ENCODE data around the gene SOD3. TPM values are rescaled to one million over a fixed set of nuclear protein-coding genes. Genes with fewer than 3 reads are reported as not detected.

SOD3 gene
- total and polyA plus RNA-seq, 2 of the 8 experiments (the other 6 are each of a cell fraction or from before 2014, with no cell fraction given): 4.9 TPM

DNA sequence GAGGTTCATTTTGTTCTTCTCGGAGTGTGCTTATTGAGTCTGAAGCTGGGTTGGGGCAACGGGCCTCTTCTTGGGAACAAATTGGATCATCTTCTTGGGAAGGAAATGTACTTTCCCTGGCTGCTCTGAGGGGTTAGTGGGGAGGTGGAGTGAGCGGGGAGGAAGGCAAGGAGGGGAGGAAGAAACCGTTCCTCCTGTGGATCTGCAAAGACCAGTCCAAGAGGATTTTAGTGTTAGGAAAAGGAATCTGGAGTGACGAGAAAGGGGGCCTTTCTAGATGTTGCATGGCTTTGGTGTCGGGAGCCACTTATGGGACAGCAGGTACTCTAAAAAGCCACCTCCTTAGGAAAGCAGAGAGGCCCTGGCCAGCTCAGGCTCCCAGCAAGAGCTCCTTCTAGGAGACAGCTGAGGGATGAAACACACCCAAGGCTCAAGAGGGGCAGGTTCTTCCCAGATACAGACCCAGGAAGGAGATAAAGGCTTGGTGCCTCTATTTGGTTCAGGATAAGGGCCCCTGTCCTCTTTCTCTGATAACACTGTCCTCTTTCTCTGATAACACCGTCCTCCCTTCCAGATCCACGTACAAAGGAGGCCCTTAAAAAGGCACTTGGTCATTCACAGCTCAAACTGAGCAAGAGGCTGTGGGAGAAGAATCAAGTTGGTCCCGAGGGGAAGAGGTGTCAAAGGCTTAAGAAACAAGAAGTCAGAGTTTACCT, 451 bp downstream of the SOD3 start:
- no peak overlapping the region for H3K27ac ChIP-seq (ENCODE audit: low read depth, low read length)
- H4K8ac ChIP-seq (ENCODE audit: extremely low read depth, insufficient read depth, low read length): no peak overlapping the region
- CTCF ChIA-PET (ENCODE audit: partially characterized antibody): interaction anchor here (0.7 to 4.5 kb wide), 6 partner anchors 13 to 120 kb away, joined by 3 to 29 read pairs (median 3); no protein-coding TSS in a partner anchor

More for the DNA sequence above, 451 bp downstream of the SOD3 start:
- H3K36me3 ChIP-seq (ENCODE audit: control insufficient read depth in 2 of 4, insufficient read depth in 4 of 4, low read length in 3 of 4): peaks cover 0 to 6% (median 0%) of the 10 kb centered on the region in 4 experiments; a peak in 1 of 8 replicates
- H2AK5ac ChIP-seq (ENCODE audit: low read depth, low read length): no peak overlapping the region
- H3K4ac ChIP-seq (replicated peaks; ENCODE audit: insufficient read length, low read depth, low read length): no peak overlapping the region
- H3K23ac ChIP-seq (ENCODE audit: insufficient read length): no peak overlapping the region
- DNase-seq (ENCODE audit: low read depth in 1 of 2, low spot score in 2 of 2) (no peak), FAIRE-seq (peak; percentile 7)
- H4K20me1 ChIP-seq (replicated peaks in 1 of 2; ENCODE audit: control insufficient read depth in 1 of 2, insufficient read depth in 2 of 2, low read length in 2 of 2): no peaks in the 10 kb centered on the region
- peak overlapping the region; percentile 79; the same call in 1 of the 2 replicates for H3K18ac ChIP-seq (ENCODE audit: extremely low read depth, low read length)
- peak overlapping the region; percentile 95 for H2AFZ ChIP-seq (ENCODE audit: low read length)
- no peak overlapping the region; the same call in 1 of the 2 replicates for H2BK15ac ChIP-seq (ENCODE audit: low read length)
- H3K79me2 ChIP-seq (ENCODE audit: control insufficient read depth in 1 of 2, insufficient read depth in 2 of 2, low read length in 2 of 2): no peaks in the 10 kb centered on the region
- peaks cover 14% of the 10 kb centered on the region; the same call in 1 of the 2 replicates for H3K23me2 ChIP-seq (ENCODE audit: low read depth, low read length)
- peaks cover 1 to 18% (median 12%) of the 10 kb centered on the region in 4 experiments for H3K4me1 ChIP-seq (replicated peaks in 1 of 4; ENCODE audit: control insufficient read depth in 3 of 4, insufficient read depth in 4 of 4, low read length in 3 of 4)
- no peak overlapping the region for H3K14ac ChIP-seq (ENCODE audit: insufficient read length)
- no peak overlapping the region for H4K91ac ChIP-seq (replicated peaks; ENCODE audit: insufficient read length, low read length)
- POLR2A ChIA-PET (ENCODE audit: partially characterized antibody): interaction anchor here (1.0 to 1.3 kb wide), 2 partner anchors 114 to 224 kb away, joined by 3 read pairs; no protein-coding TSS in a partner anchor
- H3K27me3 ChIP-seq (replicated peaks in 1 of 4; ENCODE audit: control insufficient read depth in 3 of 4, extremely low read depth in 1 of 4, insufficient read depth in 3 of 4, low read length in 3 of 4): peaks cover 13 to 37% (median 29%) of the 10 kb centered on the region in 4 experiments
- peaks cover 0 to 6% of the 10 kb centered on the region in 2 experiments; a peak in 1 of 4 replicates for H3K9me3 ChIP-seq (ENCODE audit: insufficient read depth in 2 of 2, low read depth in 1 of 2, low read length in 1 of 2)
- H3K4me2 ChIP-seq (ENCODE audit: insufficient read depth in 1 of 2, low read depth in 2 of 2, low read length in 2 of 2): peak overlapping the region; percentile 56 to 73
- no peak overlapping the region for H3K56ac ChIP-seq (replicated peaks; ENCODE audit: insufficient read length, low read depth, low read length)
- H3K79me1 ChIP-seq (ENCODE audit: low read depth, low read length): no peaks in the 10 kb centered on the region
- peak overlapping the region; percentile 0 to 57 (median 34); a peak in 5 of 8 replicates for H3K4me3 ChIP-seq (ENCODE audit: extremely low read depth in 1 of 4, insufficient read depth in 2 of 4, low read depth in 3 of 4, low read length in 4 of 4)
- TF ChIP-seq SIRT6 (IDR thresholded peaks at IDR 0.05; ENCODE audit: low read length): no peak
- TF ChIP-seq ZNF274 (IDR thresholded peaks at IDR 0.05; ENCODE audit: borderline replicate concordance, extremely low read depth, low read length): no peak
- TF ChIP-seq BCL11A (IDR thresholded peaks at IDR 0.05; ENCODE audit: low read depth in 2 of 2, low read length in 2 of 2): no peak
- peak; percentile 17 for TF ChIP-seq ASH2L (IDR thresholded peaks at IDR 0.05; ENCODE audit: low read length)
- no peak for TF ChIP-seq CTCF (IDR thresholded peaks at IDR 0.05; ENCODE audit: control extremely low read depth in 1 of 3, insufficient read depth in 1 of 3, low read depth in 1 of 3, low read length in 3 of 3)
- TF ChIP-seq SP4 (IDR thresholded peaks at IDR 0.05; ENCODE audit: low read length): no peak
- no peak for TF ChIP-seq YY1 (IDR thresholded peaks at IDR 0.05; ENCODE audit: low read depth, low read length)
- WGBS, 2 experiments (ENCODE audit: extremely low coverage in 1 of 2, insufficient coverage in 1 of 2, insufficient read length in 1 of 2, insufficient replicate concordance in 2 of 2, low coverage in 1 of 2, low lambda C conversion rate in 2 of 2, missing lambda C conversion rate in 1 of 2): 55% methylated on average over 9 of the region's 9 CpGs; no CpG with 5 or more reads in 1 of the 2 experiments
- no peak overlapping the region for H2BK120ac ChIP-seq (replicated peaks; ENCODE audit: low read depth, low read length)
- H3K9ac ChIP-seq (replicated peaks in 1 of 4; ENCODE audit: extremely low read depth in 1 of 4, low read depth in 3 of 4, low read length in 3 of 4): no peak overlapping the region
- H2BK5ac ChIP-seq (ENCODE audit: low read depth, low read length): peak overlapping the region; percentile 7; the same call in 1 of the 2 replicates
- peak overlapping the region; percentile 76 for H2BK12ac ChIP-seq (ENCODE audit: low read depth, low read length)
- H4K5ac ChIP-seq (ENCODE audit: insufficient read length, low read depth, low read length): no peak overlapping the region
- 0 out of 2 replicates have a peak overlapping the region, but pooled peaks have one; percentile 43 for H2BK20ac ChIP-seq (ENCODE audit: low read length)
